ENCODE data around the gene LRRC28.

GRCh38 chr15:99348412-99348811 is 97.1 kb downstream of the LRRC28 start:
- TF ChIP-seq, protein P1, sequence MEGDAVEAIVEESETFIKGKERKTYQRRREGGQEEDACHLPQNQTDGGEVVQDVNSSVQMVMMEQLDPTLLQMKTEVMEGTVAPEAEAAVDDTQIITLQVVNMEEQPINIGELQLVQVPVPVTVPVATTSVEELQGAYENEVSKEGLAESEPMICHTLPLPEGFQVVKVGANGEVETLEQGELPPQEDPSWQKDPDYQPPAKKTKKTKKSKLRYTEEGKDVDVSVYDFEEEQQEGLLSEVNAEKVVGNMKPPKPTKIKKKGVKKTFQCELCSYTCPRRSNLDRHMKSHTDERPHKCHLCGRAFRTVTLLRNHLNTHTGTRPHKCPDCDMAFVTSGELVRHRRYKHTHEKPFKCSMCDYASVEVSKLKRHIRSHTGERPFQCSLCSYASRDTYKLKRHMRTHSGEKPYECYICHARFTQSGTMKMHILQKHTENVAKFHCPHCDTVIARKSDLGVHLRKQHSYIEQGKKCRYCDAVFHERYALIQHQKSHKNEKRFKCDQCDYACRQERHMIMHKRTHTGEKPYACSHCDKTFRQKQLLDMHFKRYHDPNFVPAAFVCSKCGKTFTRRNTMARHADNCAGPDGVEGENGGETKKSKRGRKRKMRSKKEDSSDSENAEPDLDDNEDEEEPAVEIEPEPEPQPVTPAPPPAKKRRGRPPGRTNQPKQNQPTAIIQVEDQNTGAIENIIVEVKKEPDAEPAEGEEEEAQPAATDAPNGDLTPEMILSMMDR (IDR thresholded peaks at IDR 0.05) = no peak
- TF ChIP-seq POLR2AphosphoS5 (IDR thresholded peaks at IDR 0.05) (no peak), POLR2A (IDR thresholded peaks at IDR 0.05) (no peak)

Measured in breast epithelium (tissue), 3 donors.